Keratinocyte (primary cell): Measurements from ENCODE around the gene FBXO39. TPM values are rescaled to one million over a fixed set of nuclear protein-coding genes. Genes with fewer than 3 reads are reported as not detected.

Experiments
- DNase-seq: peaks from one replicate; pipeline ENCODE4 v3.0.0-alpha.2; 2011; ENCODE audit warnings: low read depth, missing footprints, low spot score
- FAIRE-seq: peaks from 2 replicates; lab custom pipeline; 2011; peaks lifted over from hg19 to GRCh38; lab: Jason Lieb, UNC
- H2AFZ ChIP-seq: 2 replicates; pipeline ENCODE4 v1.6.0; 2012; ENCODE audit warnings: low read length, control low read depth, inconsistent platforms; ENCODE audit not compliant: control insufficient read depth
- H3K27ac ChIP-seq: 2 replicates; pipeline ENCODE4 v1.5.1; 2011; ENCODE audit warnings: low read length; ENCODE audit not compliant: control insufficient read depth, insufficient read depth
- H3K27me3 ChIP-seq: 3 replicates; pipeline ENCODE4 v1.6.0; 2011; ENCODE audit warnings: low read length; ENCODE audit not compliant: control insufficient read depth, insufficient read depth; ENCODE audit errors: extremely low read depth
- H3K36me3 ChIP-seq, 2 experiments: 2 replicates in 1 of 2; 3 replicates in 1 of 2; pipeline ENCODE4 v1.5.1; 2011; ENCODE audit warnings: low read length in 2 of 2, mild to moderate bottlenecking in 1 of 2; ENCODE audit not compliant: control insufficient read depth in 2 of 2, insufficient read depth in 2 of 2; ENCODE audit errors: extremely low read depth in 1 of 2
- H3K4me1 ChIP-seq: 3 replicates; pipeline ENCODE4 v1.5.1; 2011; ENCODE audit warnings: low read length; ENCODE audit not compliant: control insufficient read depth, insufficient read depth; ENCODE audit errors: extremely low read depth
- H3K4me2 ChIP-seq: 3 replicates; pipeline ENCODE4 v1.6.0; 2011; ENCODE audit warnings: low read depth, low read length; ENCODE audit not compliant: control insufficient read depth, insufficient read depth; ENCODE audit errors: extremely low read depth
- H3K4me3 ChIP-seq, 3 experiments: fragments of 200-600 bp in 1 of 3; sonication (generic) in 1 of 3; 2 replicates in 2 of 3; 3 replicates in 1 of 3; pipeline ENCODE4 v1.5.1; 2011 to 2016; ENCODE audit warnings: low read length in 3 of 3, mild to moderate bottlenecking in 3 of 3, control low read depth in 2 of 3, inconsistent platforms in 1 of 3, low read depth in 1 of 3, mixed read lengths in 1 of 3, mixed run types in 1 of 3, moderate library complexity in 1 of 3; ENCODE audit not compliant: control insufficient read depth in 2 of 3, insufficient read depth in 2 of 3; ENCODE audit errors: extremely low read depth in 1 of 3
- H3K79me2 ChIP-seq: 2 replicates; pipeline ENCODE4 v1.6.0; 2012; ENCODE audit warnings: low read length; ENCODE audit not compliant: control insufficient read depth, insufficient read depth
- H3K9ac ChIP-seq: 3 replicates; pipeline ENCODE4 v1.6.0; 2011; ENCODE audit warnings: low read length; ENCODE audit not compliant: control insufficient read depth, insufficient read depth; ENCODE audit errors: extremely low read depth
- H3K9me1 ChIP-seq: 3 replicates; pipeline ENCODE4 v1.6.0; 2011; ENCODE audit warnings: low read length; ENCODE audit not compliant: control insufficient read depth, insufficient read depth; ENCODE audit errors: extremely low read depth
- H3K9me3 ChIP-seq: 2 replicates; pipeline ENCODE4 v1.5.1; 2012; ENCODE audit warnings: low read depth, low read length; ENCODE audit not compliant: control insufficient read depth
- H4K20me1 ChIP-seq: 3 replicates; pipeline ENCODE4 v1.6.0; 2011; ENCODE audit warnings: low read length; ENCODE audit not compliant: control insufficient read depth, insufficient read depth; ENCODE audit errors: extremely low read depth
- EZH2 ChIP-seq: IDR thresholded peaks from one replicate; pipeline ENCODE4 v1.6.1; 2012; ENCODE audit warnings: inconsistent platforms, mild to moderate bottlenecking, low read length, moderate library complexity
- dilution Hi-C: fragments of 300-500 bp; cut with MboI; formaldehyde crosslinking; loops from one replicate; pipeline ENCODE4 v1.7.0; 2020; ENCODE audit warnings: low sequenced_read_pairs; ENCODE audit not compliant: extremely low pct_ligation_motif_present
- polyA plus RNA-seq, 5 experiments: library from polyadenylated mRNA; depleted of rRNA in 3 of 5; stranded (reverse) in 3 of 5; stranded (forward) in 1 of 5; unstranded in 1 of 5; fragments of >200 nt; gene quantifications; 1 replicate in 1 of 5; 2 replicates in 3 of 5; 3 replicates in 1 of 5; pipeline versions ENCODE4 v1.2.1 to v1.2.3, GENCODE V29; 2011 to 2012; ENCODE audit warnings: missing spikeins in 2 of 5, low read depth in 1 of 5, low replicate concordance in 1 of 5
- TF ChIP-seq, protein P1 (sequence below), 3 experiments: IDR thresholded peaks in 1 of 3; conservative IDR thresholded peaks in 1 of 3; optimal IDR thresholded peaks in 1 of 3; 2 replicates in 2 of 3; 3 replicates in 1 of 3; pipeline versions ENCODE3 to v1.5.1; 2011; ENCODE audit warnings: low read length in 3 of 3, mild to moderate bottlenecking in 3 of 3, moderate library complexity in 2 of 3, control low read depth in 1 of 3, inconsistent platforms in 1 of 3; ENCODE audit not compliant: insufficient read depth in 2 of 3; ENCODE audit errors: extremely low read depth in 1 of 3

FBXO39 gene
- polyA plus RNA-seq, 1 donor (not counting 4 experiments of a cell fraction or from before 2014, with no cell fraction given), result 3.3 TPM

DNA sequence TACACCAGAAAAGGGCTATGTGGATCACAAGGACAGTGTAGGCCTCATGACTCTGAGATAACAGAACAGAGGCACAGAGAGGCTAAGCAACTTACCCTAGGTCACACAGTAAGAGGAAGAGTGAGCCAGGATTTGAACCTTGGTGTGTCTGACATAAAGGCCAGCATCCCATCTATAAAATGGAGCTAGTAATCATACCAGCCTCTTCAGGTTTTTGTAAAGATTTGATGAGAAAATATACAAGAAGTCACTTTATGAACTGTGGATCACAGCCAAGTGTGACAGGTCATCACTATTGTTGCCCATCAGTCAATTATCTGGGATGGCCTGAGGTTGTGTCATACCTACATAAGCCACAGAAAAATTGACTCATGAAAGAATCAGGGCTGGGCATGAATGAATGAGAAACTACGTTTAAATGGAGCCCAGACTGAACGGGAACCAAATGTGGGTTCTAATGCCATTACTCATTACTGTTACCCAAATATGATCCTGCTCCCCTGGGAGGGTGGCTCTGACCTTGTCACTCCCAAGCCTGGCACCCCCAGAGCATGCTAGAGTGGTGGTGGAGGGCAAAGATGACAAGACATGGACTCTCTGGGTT, 21.0 kb downstream of the FBXO39 start:
- no peak overlapping the region for H2AFZ ChIP-seq
- H3K4me3 ChIP-seq, result no peak overlapping the region
- dilution Hi-C loops, result no loop called here
- H3K4me1 ChIP-seq, result peaks cover 24% of the 10 kb centered on the region
- H3K9me1 ChIP-seq, result no peaks in the 10 kb centered on the region
- no peaks in the 10 kb centered on the region for H3K9me3 ChIP-seq
- peak overlapping the region; percentile 8 for H3K27ac ChIP-seq
- TF ChIP-seq, protein P1, sequence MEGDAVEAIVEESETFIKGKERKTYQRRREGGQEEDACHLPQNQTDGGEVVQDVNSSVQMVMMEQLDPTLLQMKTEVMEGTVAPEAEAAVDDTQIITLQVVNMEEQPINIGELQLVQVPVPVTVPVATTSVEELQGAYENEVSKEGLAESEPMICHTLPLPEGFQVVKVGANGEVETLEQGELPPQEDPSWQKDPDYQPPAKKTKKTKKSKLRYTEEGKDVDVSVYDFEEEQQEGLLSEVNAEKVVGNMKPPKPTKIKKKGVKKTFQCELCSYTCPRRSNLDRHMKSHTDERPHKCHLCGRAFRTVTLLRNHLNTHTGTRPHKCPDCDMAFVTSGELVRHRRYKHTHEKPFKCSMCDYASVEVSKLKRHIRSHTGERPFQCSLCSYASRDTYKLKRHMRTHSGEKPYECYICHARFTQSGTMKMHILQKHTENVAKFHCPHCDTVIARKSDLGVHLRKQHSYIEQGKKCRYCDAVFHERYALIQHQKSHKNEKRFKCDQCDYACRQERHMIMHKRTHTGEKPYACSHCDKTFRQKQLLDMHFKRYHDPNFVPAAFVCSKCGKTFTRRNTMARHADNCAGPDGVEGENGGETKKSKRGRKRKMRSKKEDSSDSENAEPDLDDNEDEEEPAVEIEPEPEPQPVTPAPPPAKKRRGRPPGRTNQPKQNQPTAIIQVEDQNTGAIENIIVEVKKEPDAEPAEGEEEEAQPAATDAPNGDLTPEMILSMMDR (optimal IDR thresholded peaks at IDR 0.05 in 1 of 3, IDR thresholded peaks at IDR 0.05 in 1 of 3, conservative IDR thresholded peaks at IDR 0.05 in 1 of 3; ENCODE audit: extremely low read depth in 1 of 3, insufficient read depth in 2 of 3, low read length in 3 of 3), result no peak
- TF ChIP-seq EZH2, result no peak
- peak; percentile 79 for DNase-seq
- H3K9ac ChIP-seq, result no peak overlapping the region
- no peaks in the 10 kb centered on the region for H3K36me3 ChIP-seq
- H4K20me1 ChIP-seq, result no peaks in the 10 kb centered on the region
- FAIRE-seq, result peak; percentile 86
- H3K4me2 ChIP-seq, result peak overlapping the region; percentile 41
- no peaks in the 10 kb centered on the region for H3K79me2 ChIP-seq
- no peaks in the 10 kb centered on the region for H3K27me3 ChIP-seq

- Histone ChIP-seq H3K27me3 (no peaks in the 10 kb centered on the region), H3K4me1 (peaks cover 24% of the 10 kb centered on the region), H2AFZ (no peak overlapping the region), H3K36me3 (no peaks in the 10 kb centered on the region), H3K27ac (no peak overlapping the region), H3K79me2 (no peaks in the 10 kb centered on the region), H3K9ac (no peak overlapping the region), H3K9me3 (no peaks in the 10 kb centered on the region), H3K9me1 (no peaks in the 10 kb centered on the region), H3K4me2 (peak overlapping the region; percentile 18), H3K4me3 (no peak overlapping the region), H4K20me1 (no peaks in the 10 kb centered on the region)
- dilution Hi-C loops, result no loop called here
- FAIRE-seq (no peak), DNase-seq (no peak)
- TF ChIP-seq EZH2, result no peak
- TF ChIP-seq, protein P1 (optimal IDR thresholded peaks at IDR 0.05 in 1 of 3, IDR thresholded peaks at IDR 0.05 in 1 of 3, conservative IDR thresholded peaks at IDR 0.05 in 1 of 3; ENCODE audit: extremely low read depth in 1 of 3, insufficient read depth in 2 of 3, low read length in 3 of 3), result no peak
Measured at GRCh38 chr17:6797718-6798351, 21.8 kb downstream of the FBXO39 start.
